HUES48 (cell line): ENCODE results near the gene SURF1.

ENCODE experiments used
- H3K27ac ChIP-seq: one replicate; pipeline ENCODE4 v1.7.0; 2013; ENCODE audit warnings: low read depth, low read length, inconsistent platforms
- H3K27me3 ChIP-seq: 2 replicates; pipeline ENCODE4 v1.6.1; 2013; ENCODE audit warnings: mild to moderate bottlenecking, low read length; ENCODE audit not compliant: control insufficient read depth, insufficient read depth
- H3K36me3 ChIP-seq: 2 replicates; pipeline ENCODE4 v1.6.1; 2013; ENCODE audit warnings: low read length; ENCODE audit not compliant: control insufficient read depth, insufficient read depth
- H3K4me1 ChIP-seq: 2 replicates; pipeline ENCODE4 v1.6.1; 2013; ENCODE audit warnings: mild to moderate bottlenecking, low read length; ENCODE audit not compliant: control insufficient read depth, insufficient read depth
- H3K4me3 ChIP-seq: 2 replicates; pipeline ENCODE4 v1.5.1; 2013; ENCODE audit warnings: mild to moderate bottlenecking, low read depth, low read length
- H3K9ac ChIP-seq: 2 replicates; pipeline ENCODE4 v1.6.1; 2013; ENCODE audit warnings: mild to moderate bottlenecking, low read depth, low read length, moderate library complexity
- H3K9me3 ChIP-seq: 2 replicates; pipeline ENCODE4 v1.6.1; 2013; ENCODE audit warnings: low read length; ENCODE audit not compliant: control insufficient read depth, insufficient read depth

The SURF1 gene

DNA sequence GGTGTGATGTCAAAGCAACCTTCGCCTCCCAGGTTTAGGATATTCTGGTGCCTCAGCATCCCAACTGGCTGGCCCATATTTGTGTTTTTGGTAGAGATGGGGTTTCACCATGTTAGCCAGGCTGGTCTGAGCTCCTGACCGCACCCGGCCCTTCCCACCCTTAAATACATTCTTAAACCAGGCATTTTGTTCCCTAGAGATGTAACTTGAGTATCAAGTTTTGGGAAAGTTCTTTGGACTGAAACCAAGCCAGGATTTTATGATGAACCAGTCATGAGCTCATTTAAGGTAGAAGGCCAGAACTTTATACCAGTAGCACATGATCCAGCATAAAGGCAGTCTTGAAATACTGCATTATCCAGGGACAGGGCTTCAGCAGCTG lies 4.8 kb downstream of the SURF1 start:
- 0 out of 2 replicates have a peak, but pooled peaks cover 7% of the 10 kb centered on the region for H3K4me1 ChIP-seq
- H3K27me3 ChIP-seq, result no peaks in the 10 kb centered on the region
- H3K9ac ChIP-seq, result no peak overlapping the region
- H3K36me3 ChIP-seq, result peaks cover 59% of the 10 kb centered on the region
- no peak overlapping the region for H3K4me3 ChIP-seq
- peak overlapping the region; percentile 43 for H3K27ac ChIP-seq
- H3K9me3 ChIP-seq, result no peaks in the 10 kb centered on the region

DNA sequence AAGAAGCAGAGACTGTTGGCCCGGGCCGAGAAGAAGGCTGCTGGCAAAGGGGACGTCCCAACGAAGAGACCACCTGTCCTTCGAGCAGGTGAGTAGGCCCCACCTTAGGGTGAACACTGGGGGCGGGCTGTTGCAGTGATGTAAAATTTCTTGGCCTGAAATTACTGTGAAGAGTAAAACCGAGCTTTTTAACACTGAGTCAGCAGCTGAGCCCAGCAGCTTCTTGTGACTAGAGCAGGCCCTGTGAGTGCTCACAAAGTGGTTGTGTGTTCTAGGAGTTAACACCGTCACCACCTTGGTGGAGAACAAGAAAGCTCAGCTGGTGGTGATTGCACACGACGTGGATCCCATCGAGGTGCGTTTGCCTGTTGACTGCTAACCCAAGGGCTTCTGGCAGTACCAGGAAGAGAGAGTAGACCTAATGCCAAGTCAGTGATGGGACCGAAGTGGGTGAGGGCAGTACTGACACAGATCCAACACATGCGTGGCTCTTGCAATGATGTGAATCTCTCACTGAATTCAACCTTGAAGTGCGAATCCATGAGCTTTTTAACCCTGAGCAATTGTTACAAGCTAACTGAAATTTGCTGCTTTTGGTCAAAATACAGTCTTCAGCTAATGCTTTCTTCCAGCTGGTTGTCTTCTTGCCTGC lies 6.2 kb downstream of the SURF1 start:
- H3K9me3 ChIP-seq, result no peaks in the 10 kb centered on the region
- peak overlapping the region; percentile 98 for H3K27ac ChIP-seq
- H3K9ac ChIP-seq, result no peak overlapping the region
- peaks cover 73% of the 10 kb centered on the region for H3K36me3 ChIP-seq
- peak overlapping the region; percentile 98 for H3K4me3 ChIP-seq
- H3K27me3 ChIP-seq, result no peaks in the 10 kb centered on the region
- H3K4me1 ChIP-seq, result peaks cover 10% of the 10 kb centered on the region; the same call in 1 of the 2 replicates

DNA sequence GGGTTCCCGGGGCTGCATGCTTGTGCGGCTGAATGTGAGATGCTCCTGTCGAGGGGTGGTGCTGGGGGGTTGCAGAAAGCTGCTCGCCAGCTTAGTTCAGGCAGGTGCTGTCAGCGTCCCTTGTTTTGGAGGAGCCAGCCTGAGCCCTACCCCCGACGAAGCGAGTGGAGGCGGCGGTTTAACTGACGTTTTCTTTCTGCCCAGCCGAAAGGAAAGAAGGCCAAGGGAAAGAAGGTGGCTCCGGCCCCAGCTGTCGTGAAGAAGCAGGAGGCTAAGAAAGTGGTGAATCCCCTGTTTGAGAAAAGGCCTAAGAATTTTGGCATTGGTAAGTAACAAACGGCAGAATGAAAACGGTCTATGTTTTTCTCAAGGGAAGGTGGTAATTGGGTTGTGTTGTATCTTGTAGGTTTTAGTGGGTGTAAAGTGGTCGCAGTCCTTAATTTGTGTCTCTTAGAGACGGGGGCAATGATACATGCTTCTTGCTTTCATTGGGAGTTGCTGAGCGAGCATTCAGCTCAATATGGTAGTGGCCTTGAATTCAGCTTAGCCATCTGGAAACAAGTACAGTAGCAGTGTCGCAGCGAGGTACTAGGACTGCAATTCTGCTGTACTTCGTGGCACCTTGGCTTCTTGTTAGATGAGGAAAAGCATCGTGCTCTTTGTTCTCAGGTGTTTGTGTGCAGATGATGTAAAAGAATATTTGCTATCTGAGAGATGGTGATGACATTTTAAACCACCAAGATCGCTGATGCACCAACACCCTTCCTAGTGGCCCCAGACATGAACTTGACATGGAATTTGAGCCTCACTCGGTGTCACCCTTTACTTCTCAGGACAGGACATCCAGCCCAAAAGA lies 7.3 kb downstream of the SURF1 start:
- peaks cover 10% of the 10 kb centered on the region; the same call in 1 of the 2 replicates for H3K4me1 ChIP-seq
- peaks cover 76% of the 10 kb centered on the region for H3K36me3 ChIP-seq
- no peaks in the 10 kb centered on the region for H3K27me3 ChIP-seq
- no peaks in the 10 kb centered on the region for H3K9me3 ChIP-seq
- H3K4me3 ChIP-seq, result peak overlapping the region; percentile 98
- peak overlapping the region; percentile 96 for H3K9ac ChIP-seq
- peak overlapping the region; percentile 98 for H3K27ac ChIP-seq

DNA sequence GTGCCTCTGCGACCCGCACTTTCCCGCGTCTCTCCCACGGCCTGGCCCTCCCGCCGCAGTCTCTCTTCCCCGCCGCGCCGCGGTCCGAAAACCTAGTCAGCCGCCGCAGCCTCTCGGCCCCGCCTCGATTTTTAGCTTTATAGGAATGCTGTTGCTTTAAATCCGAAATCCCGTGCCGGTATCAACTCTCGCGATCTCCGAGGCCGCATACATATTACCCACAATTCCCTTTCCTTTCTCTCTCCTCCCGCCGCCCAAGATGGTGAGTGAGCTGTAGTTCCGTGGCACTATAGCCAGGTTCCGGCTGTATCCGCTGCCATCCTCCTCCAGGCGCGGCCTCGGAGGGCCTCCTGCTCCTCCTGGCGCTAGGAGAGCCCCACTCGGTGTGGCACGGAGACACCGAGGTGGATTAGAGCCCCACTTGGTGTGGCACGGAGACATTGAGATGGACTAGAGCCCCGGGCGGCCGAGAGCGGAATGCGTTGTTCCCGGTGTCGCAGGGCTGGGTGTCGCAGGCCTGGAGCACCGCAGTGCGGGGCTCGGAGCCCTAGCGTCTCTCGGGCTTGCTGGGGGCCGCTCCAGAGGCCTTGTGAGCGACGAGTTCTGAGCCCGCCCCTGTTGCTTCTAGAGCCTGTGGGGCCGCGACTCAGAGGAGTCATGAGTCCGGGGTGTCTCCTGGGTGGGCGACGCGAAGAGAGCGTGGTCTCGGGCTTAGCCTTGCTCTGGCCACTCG lies 8.1 kb downstream of the SURF1 start, which contains the start of the genes MED22 and RPL7A:
Gene MED22 (minus strand): TSS at position 147 of the 733 bp plus-strand sequence. CDS start 1,469 bp downstream, outside the sequence.
Gene RPL7A (plus strand): TSS at position 234 of the 733 bp plus-strand sequence. CDS start 26 bp downstream, at position 260.
- Histone ChIP-seq H3K9ac (peak within 1 kb of the TSS; percentile 96), H3K36me3 (peaks cover 77% of the 10 kb centered on the region), H3K4me3 (peak within 1 kb of the TSS; percentile 98), H3K27ac (peak within 1 kb of the TSS; percentile 98), H3K4me1 (peaks cover 10% of the 10 kb centered on the region; the same call in 1 of the 2 replicates), H3K9me3 (no peaks in the 10 kb centered on the region), H3K27me3 (no peaks in the 10 kb centered on the region)

DNA sequence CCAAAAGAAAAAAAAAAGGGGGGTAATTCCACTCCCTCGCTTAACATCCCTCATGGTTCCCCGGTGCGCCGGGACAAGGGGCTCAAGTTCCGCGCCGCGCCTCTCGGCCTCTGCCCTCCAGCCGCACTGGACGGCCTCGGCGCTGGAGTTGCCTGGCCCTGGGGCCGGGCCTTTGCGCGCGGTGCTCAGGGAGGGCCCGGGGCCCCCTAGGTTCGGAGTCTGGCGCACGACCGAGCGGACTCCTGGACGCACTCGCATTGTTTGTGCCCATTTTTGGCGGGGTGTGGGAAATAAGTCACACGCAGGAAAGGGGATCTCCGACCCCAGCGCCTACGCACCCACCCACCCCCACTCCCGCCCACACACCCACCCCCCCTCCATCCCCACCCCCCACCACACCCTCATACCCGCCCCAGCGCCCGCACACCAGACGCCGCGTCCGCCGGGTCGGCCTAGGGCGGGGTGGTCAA lies 8.7 kb downstream of the SURF1 start:
- Histone ChIP-seq H3K27me3 (no peaks in the 10 kb centered on the region), H3K36me3 (peaks cover 77% of the 10 kb centered on the region), H3K27ac (peak overlapping the region; percentile 98), H3K9me3 (no peaks in the 10 kb centered on the region), H3K4me3 (peak overlapping the region; percentile 98), H3K4me1 (peaks cover 10% of the 10 kb centered on the region; the same call in 1 of the 2 replicates), H3K9ac (peak overlapping the region; percentile 96)

DNA sequence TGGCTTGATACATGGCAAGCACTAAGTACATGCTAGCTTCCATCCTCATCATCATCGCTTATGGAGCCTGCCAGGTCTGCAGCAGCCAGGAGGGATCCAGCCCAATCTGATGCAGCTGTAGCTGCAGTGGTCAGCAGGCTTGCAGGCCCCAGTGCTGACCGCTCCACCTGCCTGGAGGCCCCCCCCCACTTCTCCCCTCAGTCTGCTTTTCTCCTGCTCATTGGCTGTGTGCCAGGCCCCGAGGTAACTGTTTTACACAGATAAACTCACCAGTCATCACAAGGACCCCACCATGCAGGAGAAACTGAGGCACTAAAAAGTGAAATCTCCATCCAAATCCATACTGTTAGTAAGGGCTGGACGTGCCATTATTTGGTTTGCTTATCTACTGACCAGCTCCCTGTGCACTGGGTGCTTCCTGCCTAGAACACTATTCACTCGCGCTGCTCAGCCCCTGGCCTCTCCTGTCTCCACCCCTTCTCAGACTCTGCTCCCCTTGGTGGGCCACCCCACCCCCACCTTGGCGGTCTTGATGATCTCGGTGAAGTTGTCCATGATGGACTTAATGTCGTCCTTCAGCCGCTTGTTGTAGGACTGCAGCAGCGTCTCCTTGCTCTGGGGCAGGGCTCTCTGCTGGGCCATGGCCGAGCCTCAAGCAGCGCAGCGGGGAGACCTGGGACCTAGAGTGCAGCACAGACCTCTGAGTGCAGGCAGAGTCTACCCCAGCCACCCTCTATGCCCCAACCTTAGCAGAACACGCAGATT lies 10.1 kb downstream of the SURF1 start:
- H3K4me3 ChIP-seq, result peak overlapping the region; percentile 98
- H3K9me3 ChIP-seq, result no peaks in the 10 kb centered on the region
- H3K27me3 ChIP-seq, result no peaks in the 10 kb centered on the region
- peaks cover 10% of the 10 kb centered on the region; the same call in 1 of the 2 replicates for H3K4me1 ChIP-seq
- H3K9ac ChIP-seq, result 0 out of 2 replicates have a peak overlapping the region, but pooled peaks have one; percentile 85
- peaks cover 75% of the 10 kb centered on the region for H3K36me3 ChIP-seq
- H3K27ac ChIP-seq, result no peak overlapping the region

DNA sequence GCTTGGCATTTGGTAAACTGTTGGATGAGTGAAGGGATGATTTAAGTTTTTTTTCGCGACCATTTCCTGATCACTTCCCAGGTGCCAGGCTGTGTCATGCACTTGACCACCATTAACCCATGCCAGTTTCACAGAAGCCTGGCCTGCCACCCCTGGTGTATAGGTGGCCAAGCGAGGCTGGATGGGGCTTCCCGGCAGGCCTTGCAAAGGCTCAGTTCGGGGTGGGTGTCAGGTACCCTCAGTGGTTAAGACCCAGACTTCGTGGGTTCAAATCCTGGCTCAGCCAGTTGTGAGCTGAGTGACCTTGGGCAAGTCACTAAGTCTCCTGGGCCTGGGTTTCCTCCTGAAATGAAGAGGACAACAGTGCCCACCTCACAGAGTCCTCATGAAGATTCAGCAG lies 10.7 kb downstream of the SURF1 start:
- Histone ChIP-seq H3K36me3 (peaks cover 75% of the 10 kb centered on the region), H3K27ac (no peak overlapping the region), H3K4me1 (peaks cover 10% of the 10 kb centered on the region; the same call in 1 of the 2 replicates), H3K27me3 (no peaks in the 10 kb centered on the region), H3K4me3 (no peak overlapping the region), H3K9me3 (no peaks in the 10 kb centered on the region), H3K9ac (no peak overlapping the region)

DNA sequence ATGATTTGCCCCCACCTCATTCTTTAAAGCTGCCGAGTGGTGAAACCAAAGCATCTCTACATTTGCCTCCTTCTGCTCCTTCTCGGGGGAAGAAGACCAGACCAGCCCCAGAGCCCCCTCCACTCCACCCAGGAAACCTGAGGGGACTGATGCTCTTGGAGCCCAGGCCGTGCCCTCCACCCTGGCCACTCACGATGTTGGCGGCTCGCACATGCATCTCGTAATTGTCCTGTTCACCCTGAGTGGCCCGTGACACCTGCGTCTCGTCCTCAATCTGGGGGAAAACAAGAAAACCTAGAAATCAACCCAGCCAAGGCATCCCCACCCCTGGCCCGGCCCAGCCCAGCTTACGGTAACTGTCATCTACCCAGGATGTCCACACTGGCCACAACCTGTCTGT lies 11.3 kb downstream of the SURF1 start:
- Histone ChIP-seq H3K4me1 (peaks cover 10% of the 10 kb centered on the region; the same call in 1 of the 2 replicates), H3K36me3 (peaks cover 75% of the 10 kb centered on the region), H3K9ac (no peak overlapping the region; the same call in 1 of the 2 replicates), H3K27me3 (no peaks in the 10 kb centered on the region), H3K27ac (no peak overlapping the region), H3K9me3 (no peaks in the 10 kb centered on the region), H3K4me3 (no peak overlapping the region)

DNA sequence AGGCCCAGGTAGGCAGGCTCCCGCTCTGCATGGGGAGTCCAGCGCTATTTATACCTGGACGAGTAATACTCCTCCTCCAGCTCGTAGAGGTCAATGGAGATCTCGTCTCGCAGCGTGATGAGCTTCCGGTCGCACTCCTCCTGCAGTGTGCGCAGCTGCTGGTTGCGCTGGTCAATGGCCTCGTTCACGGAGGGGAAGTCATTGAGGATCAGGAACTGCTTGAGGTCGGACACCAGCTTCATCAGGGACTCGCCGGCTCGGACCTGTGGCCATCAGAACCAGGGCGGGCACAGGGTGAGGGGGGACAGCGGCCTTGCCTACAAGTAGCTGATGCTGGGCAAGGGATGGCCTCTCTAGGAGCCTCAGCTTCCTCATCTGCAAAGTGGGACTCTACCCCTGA lies 12.2 kb downstream of the SURF1 start:
- Histone ChIP-seq H3K36me3 (peaks cover 75% of the 10 kb centered on the region), H3K4me3 (no peak overlapping the region), H3K27me3 (no peaks in the 10 kb centered on the region), H3K27ac (no peak overlapping the region), H3K9me3 (no peaks in the 10 kb centered on the region), H3K4me1 (peaks cover 4% of the 10 kb centered on the region; the same call in 1 of the 2 replicates), H3K9ac (no peak overlapping the region)

DNA sequence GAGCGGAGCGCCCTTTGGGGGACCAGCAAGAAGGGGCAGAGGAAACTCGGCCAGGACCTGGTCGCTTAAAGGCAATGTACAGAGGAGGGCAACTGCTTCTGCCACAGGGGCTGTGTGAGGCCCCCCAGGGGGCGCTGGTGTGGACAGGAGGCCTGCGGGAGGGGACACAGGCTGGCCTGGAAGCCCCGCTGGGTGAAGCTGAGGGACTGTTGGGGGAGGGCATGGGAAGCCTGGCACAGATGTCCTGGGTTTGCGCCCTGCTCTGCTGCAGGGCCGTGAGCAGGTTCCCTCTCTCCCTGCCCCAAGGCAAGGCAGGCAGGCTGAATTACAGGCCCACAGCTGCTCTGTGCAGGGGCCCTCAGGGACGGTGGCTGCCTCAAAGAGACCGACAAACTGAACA lies 13.7 kb downstream of the SURF1 start:
- H3K27ac ChIP-seq, result peak overlapping the region; percentile 31
- peaks cover 75% of the 10 kb centered on the region for H3K36me3 ChIP-seq
- H3K9me3 ChIP-seq, result no peaks in the 10 kb centered on the region
- H3K4me3 ChIP-seq, result no peak overlapping the region
- H3K9ac ChIP-seq, result no peak overlapping the region
- peaks cover 4% of the 10 kb centered on the region; the same call in 1 of the 2 replicates for H3K4me1 ChIP-seq
- no peaks in the 10 kb centered on the region for H3K27me3 ChIP-seq
